WTC11 (cell line): ENCODE data around the gene CBFB. TPM values are rescaled to one million over a fixed set of nuclear protein-coding genes. Genes with fewer than 3 reads are reported as not detected.
A peak's percentile ranks its signal among the peaks of the same experiment; 100 is the strongest.

Experiments
- ATF2 ChIP-seq: sonication (generic); formaldehyde crosslinking; IDR thresholded peaks from 2 replicates; pipeline ENCODE4 v1.8.1; 2022; ENCODE audit warnings: low read depth, missing genetic modification reagents, borderline replicate concordance
- CBFB ChIP-seq: sonication (generic); formaldehyde crosslinking; IDR thresholded peaks from 2 replicates; pipeline ENCODE4 v1.8.1; 2022; ENCODE audit warnings: mild to moderate bottlenecking, low read depth, missing genetic modification reagents
- CREB1 ChIP-seq: sonication (generic); formaldehyde crosslinking; IDR thresholded peaks from 2 replicates; pipeline ENCODE4 v1.8.0; 2023; ENCODE audit warnings: mild to moderate bottlenecking, missing genetic modification reagents
- CREM ChIP-seq: sonication (generic); formaldehyde crosslinking; IDR thresholded peaks from 2 replicates; pipeline ENCODE4 v1.8.1; 2022; ENCODE audit warnings: mild to moderate bottlenecking, missing genetic modification reagents, moderate library complexity
- CTCF ChIP-seq: fragments of 200-600 bp; IDR thresholded peaks from 2 replicates; pipeline ENCODE4 v1.8.0; 2022; ENCODE audit warnings: antibody characterized with exemption
- E2F5 ChIP-seq: sonication (generic); formaldehyde crosslinking; IDR thresholded peaks from 2 replicates; pipeline ENCODE4 v1.8.1; 2022; ENCODE audit warnings: mild to moderate bottlenecking, moderate library complexity, missing genetic modification reagents
- ELF4 ChIP-seq: sonication (generic); formaldehyde crosslinking; IDR thresholded peaks from 2 replicates; pipeline ENCODE4 v1.8.1; 2022; ENCODE audit warnings: low read depth, mild to moderate bottlenecking, moderate library complexity, missing genetic modification reagents
- FOXJ3 ChIP-seq: sonication (generic); formaldehyde crosslinking; IDR thresholded peaks from 2 replicates; pipeline ENCODE4 v1.9.0; 2021; ENCODE audit warnings: missing genetic modification reagents, mild to moderate bottlenecking, borderline replicate concordance
- FOXK1 ChIP-seq: sonication (generic); formaldehyde crosslinking; IDR thresholded peaks from 2 replicates; pipeline ENCODE4 v1.8.0; 2022; ENCODE audit warnings: mild to moderate bottlenecking, moderate library complexity, missing genetic modification reagents
- HMGA2 ChIP-seq: fragments of 250-450 bp; sonication (Bioruptor Pico); IDR thresholded peaks from 2 replicates; pipeline ENCODE4 v1.4.0; 2021; ENCODE audit warnings: mild to moderate bottlenecking, moderate library complexity
- IRF2 ChIP-seq: sonication (generic); formaldehyde crosslinking; IDR thresholded peaks from 2 replicates; pipeline ENCODE4 v1.8.0; 2022; ENCODE audit warnings: low read depth, missing genetic modification reagents, borderline replicate concordance
- MYBL2 ChIP-seq: sonication (generic); formaldehyde crosslinking; IDR thresholded peaks from 2 replicates; pipeline ENCODE4 v1.8.1; 2023; ENCODE audit warnings: mild to moderate bottlenecking, moderate library complexity, missing genetic modification reagents
- NFE2L1 ChIP-seq: sonication (generic); formaldehyde crosslinking; IDR thresholded peaks from 2 replicates; pipeline ENCODE4 v1.8.1; 2023; ENCODE audit warnings: missing genetic modification reagents
- SMAD3 ChIP-seq: sonication (generic); formaldehyde crosslinking; IDR thresholded peaks from 2 replicates; pipeline ENCODE4 v1.8.0; 2022; ENCODE audit warnings: missing genetic modification reagents, mild to moderate bottlenecking, borderline replicate concordance
- STAT6 ChIP-seq: sonication (generic); formaldehyde crosslinking; conservative IDR thresholded peaks from 2 replicates; pipeline ENCODE4 v1.8.1; 2023; ENCODE audit warnings: mild to moderate bottlenecking, low read depth, missing genetic modification reagents, moderate library complexity
- TCF7 ChIP-seq: sonication (generic); formaldehyde crosslinking; IDR thresholded peaks from 2 replicates; pipeline ENCODE4 v1.8.0; 2022; ENCODE audit warnings: mild to moderate bottlenecking, low read depth, missing genetic modification reagents, moderate library complexity
- TEAD4 ChIP-seq: sonication (generic); formaldehyde crosslinking; IDR thresholded peaks from 2 replicates; pipeline ENCODE4 v1.8.0; 2022; ENCODE audit warnings: mild to moderate bottlenecking, missing genetic modification reagents
- TP53 ChIP-seq: sonication (generic); formaldehyde crosslinking; IDR thresholded peaks from 2 replicates; pipeline ENCODE4 v1.8.1; 2023; ENCODE audit warnings: mild to moderate bottlenecking, missing genetic modification reagents
- ZBTB21 ChIP-seq: sonication (generic); formaldehyde crosslinking; IDR thresholded peaks from 2 replicates; pipeline ENCODE4 v1.8.1; 2023; ENCODE audit warnings: mild to moderate bottlenecking, missing genetic modification reagents, borderline replicate concordance
- ZBTB43 ChIP-seq: sonication (generic); formaldehyde crosslinking; IDR thresholded peaks from 2 replicates; pipeline ENCODE4 v1.8.1; 2023; ENCODE audit warnings: mild to moderate bottlenecking, missing genetic modification reagents
- ZNF138 ChIP-seq: sonication (generic); formaldehyde crosslinking; conservative IDR thresholded peaks from 2 replicates; pipeline ENCODE4 v1.8.1; 2022; ENCODE audit warnings: mild to moderate bottlenecking, moderate library complexity, missing genetic modification reagents
- ZNF219 ChIP-seq: sonication (generic); formaldehyde crosslinking; IDR thresholded peaks from 2 replicates; pipeline ENCODE4 v1.8.0; 2023; ENCODE audit warnings: missing genetic modification reagents, mild to moderate bottlenecking, borderline replicate concordance
- ZNF396 ChIP-seq: fragments of 250-450 bp; sonication (Bioruptor Pico); IDR thresholded peaks from 2 replicates; pipeline ENCODE4 v1.8.0; 2021; ENCODE audit warnings: mild to moderate bottlenecking, moderate library complexity, borderline replicate concordance
- ZNF416 ChIP-seq: fragments of 250-450 bp; sonication (Bioruptor Pico); IDR thresholded peaks from 2 replicates; pipeline ENCODE4 v1.9.0; 2021; ENCODE audit warnings: mild to moderate bottlenecking, inconsistent platforms
- ZNF671 ChIP-seq: fragments of 250-450 bp; sonication (Bioruptor Pico); IDR thresholded peaks from 2 replicates; pipeline ENCODE4 v1.8.0; 2021; ENCODE audit warnings: mild to moderate bottlenecking
- total RNA-seq: library from RNA; stranded (reverse); gene quantifications from 3 replicates; pipeline ENCODE4 v1.2.3, GENCODE V29; 2021
- TF ChIP-seq, protein P1 (sequence below): sonication (generic); formaldehyde crosslinking; IDR thresholded peaks from 2 replicates; pipeline ENCODE4 v1.8.0; 2023; ENCODE audit warnings: mild to moderate bottlenecking, missing genetic modification reagents
- TF ChIP-seq, protein P2 (sequence below): sonication (generic); formaldehyde crosslinking; IDR thresholded peaks from 2 replicates; pipeline ENCODE4 v1.8.1; 2023; ENCODE audit warnings: mild to moderate bottlenecking, moderate library complexity, missing genetic modification reagents

CBFB gene
- total RNA-seq, 1 experiment from 2014 or later, result 36.9 TPM

- TF ChIP-seq STAT6 (CRISPR knock-in tag) (no peak), TP53 (CRISPR knock-in tag) (no peak; the same call in 1 of the 2 replicates), ZNF219 (no peak), SMAD3 (CRISPR knock-in tag) (peak; percentile 68), TEAD4 (no peak), CREM (no peak), CTCF (no peak), MYBL2 (CRISPR knock-in tag) (no peak), ZNF138 (CRISPR knock-in tag) (no peak), CREB1 (CRISPR knock-in tag) (no peak), CBFB (CRISPR knock-in tag) (no peak), ZNF416 (CRISPR knock-in tag) (no peak), FOXK1 (peak; percentile 63; the same call in 1 of the 2 replicates), ZNF671 (CRISPR knock-in tag) (no peak), E2F5 (peak; percentile 87), IRF2 (no peak), HMGA2 (CRISPR knock-in tag) (no peak), TCF7 (CRISPR knock-in tag) (no peak), ZNF396 (CRISPR knock-in tag) (no peak), NFE2L1 (CRISPR knock-in tag) (no peak), ZBTB43 (CRISPR knock-in tag) (no peak), ELF4 (CRISPR knock-in tag) (no peak), ZBTB21 (no peak), FOXJ3 (CRISPR knock-in tag) (no peak), ATF2 (CRISPR knock-in tag) (no peak)
- TF ChIP-seq, protein P1, sequence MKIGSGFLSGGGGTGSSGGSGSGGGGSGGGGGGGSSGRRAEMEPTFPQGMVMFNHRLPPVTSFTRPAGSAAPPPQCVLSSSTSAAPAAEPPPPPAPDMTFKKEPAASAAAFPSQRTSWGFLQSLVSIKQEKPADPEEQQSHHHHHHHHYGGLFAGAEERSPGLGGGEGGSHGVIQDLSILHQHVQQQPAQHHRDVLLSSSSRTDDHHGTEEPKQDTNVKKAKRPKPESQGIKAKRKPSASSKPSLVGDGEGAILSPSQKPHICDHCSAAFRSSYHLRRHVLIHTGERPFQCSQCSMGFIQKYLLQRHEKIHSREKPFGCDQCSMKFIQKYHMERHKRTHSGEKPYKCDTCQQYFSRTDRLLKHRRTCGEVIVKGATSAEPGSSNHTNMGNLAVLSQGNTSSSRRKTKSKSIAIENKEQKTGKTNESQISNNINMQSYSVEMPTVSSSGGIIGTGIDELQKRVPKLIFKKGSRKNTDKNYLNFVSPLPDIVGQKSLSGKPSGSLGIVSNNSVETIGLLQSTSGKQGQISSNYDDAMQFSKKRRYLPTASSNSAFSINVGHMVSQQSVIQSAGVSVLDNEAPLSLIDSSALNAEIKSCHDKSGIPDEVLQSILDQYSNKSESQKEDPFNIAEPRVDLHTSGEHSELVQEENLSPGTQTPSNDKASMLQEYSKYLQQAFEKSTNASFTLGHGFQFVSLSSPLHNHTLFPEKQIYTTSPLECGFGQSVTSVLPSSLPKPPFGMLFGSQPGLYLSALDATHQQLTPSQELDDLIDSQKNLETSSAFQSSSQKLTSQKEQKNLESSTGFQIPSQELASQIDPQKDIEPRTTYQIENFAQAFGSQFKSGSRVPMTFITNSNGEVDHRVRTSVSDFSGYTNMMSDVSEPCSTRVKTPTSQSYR (CRISPR knock-in tag), result no peak
- TF ChIP-seq, protein P2, sequence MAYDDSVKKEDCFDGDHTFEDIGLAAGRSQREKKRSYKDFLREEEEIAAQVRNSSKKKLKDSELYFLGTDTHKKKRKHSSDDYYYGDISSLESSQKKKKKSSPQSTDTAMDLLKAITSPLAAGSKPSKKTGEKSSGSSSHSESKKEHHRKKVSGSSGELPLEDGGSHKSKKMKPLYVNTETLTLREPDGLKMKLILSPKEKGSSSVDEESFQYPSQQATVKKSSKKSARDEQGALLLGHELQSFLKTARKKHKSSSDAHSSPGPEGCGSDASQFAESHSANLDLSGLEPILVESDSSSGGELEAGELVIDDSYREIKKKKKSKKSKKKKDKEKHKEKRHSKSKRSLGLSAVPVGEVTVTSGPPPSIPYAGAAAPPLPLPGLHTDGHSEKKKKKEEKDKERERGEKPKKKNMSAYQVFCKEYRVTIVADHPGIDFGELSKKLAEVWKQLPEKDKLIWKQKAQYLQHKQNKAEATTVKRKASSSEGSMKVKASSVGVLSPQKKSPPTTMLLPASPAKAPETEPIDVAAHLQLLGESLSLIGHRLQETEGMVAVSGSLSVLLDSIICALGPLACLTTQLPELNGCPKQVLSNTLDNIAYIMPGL (CRISPR knock-in tag), result peak; percentile 72; the same call in 1 of the 2 replicates
Observed at GRCh38 chr16:67109407-67110135, 80.6 kb downstream of the CBFB start, which contains the start of gene PHAF1 (continued).
